ENCODE data around the gene MRTFA. TPM values are rescaled to one million over a fixed set of nuclear protein-coding genes. Genes with fewer than 3 reads are reported as not detected.

Gene MRTFA
- total RNA-seq, 4 donors from 2014 or later, result 32.6 to 173 (median 76.1) TPM

DNA sequence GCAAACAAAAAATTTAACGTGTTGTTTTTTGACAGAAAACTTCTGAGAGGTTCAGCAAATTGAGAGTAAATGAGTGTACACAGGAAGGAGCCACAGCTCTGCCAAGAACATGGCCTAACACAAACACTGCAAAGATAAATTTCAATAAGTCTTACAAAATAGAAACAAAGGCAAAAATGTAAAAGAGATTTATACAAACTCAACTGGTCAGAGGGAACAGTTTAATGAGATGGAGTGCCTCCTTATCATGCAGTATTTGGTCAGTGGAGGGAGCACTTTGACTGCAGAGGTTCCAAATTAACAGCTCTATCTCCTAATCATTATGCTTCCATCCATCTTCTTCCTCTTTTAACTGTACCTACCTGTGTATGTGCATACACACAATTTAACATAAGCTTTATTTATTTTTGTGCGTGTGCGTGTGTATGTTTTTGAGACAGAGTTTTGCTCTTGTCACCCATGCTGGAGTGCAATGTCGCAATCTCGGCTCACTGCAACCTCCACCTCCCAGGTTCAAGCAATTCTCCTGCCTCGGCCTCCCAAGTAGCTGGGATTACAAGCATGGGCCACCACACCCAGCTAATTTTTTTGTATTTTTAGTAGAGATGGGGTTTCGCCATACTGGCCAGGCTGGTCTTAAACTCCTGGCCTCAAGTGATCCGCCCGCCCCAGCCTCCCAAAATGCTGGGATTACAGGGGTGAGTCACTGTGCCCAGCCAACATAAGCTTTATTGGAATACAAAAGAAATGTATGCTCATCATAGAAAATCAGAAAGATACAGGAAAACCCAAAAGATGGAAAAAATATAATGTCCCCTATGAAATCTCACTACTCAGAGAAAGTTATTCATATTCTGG, 111.9 kb downstream of the MRTFA start:
- Histone ChIP-seq H3K27me3 (no peaks in the 10 kb centered on the region), H3K27ac (peak overlapping the region; percentile 80 to 82), H3K4me3 (no peak overlapping the region), H3K36me3 (no peaks in the 10 kb centered on the region), H3K4me1 (peaks cover 0 to 9% of the 10 kb centered on the region in 2 donors), H3K9me3 (no peaks in the 10 kb centered on the region)
- intact Hi-C loops (cut with DNase I; ENCODE audit: low total_unique reads), result loop anchor here (10.0 kb wide), 1 partner anchor 120 kb away; no protein-coding TSS in a partner anchor
- TF ChIP-seq, protein P1, sequence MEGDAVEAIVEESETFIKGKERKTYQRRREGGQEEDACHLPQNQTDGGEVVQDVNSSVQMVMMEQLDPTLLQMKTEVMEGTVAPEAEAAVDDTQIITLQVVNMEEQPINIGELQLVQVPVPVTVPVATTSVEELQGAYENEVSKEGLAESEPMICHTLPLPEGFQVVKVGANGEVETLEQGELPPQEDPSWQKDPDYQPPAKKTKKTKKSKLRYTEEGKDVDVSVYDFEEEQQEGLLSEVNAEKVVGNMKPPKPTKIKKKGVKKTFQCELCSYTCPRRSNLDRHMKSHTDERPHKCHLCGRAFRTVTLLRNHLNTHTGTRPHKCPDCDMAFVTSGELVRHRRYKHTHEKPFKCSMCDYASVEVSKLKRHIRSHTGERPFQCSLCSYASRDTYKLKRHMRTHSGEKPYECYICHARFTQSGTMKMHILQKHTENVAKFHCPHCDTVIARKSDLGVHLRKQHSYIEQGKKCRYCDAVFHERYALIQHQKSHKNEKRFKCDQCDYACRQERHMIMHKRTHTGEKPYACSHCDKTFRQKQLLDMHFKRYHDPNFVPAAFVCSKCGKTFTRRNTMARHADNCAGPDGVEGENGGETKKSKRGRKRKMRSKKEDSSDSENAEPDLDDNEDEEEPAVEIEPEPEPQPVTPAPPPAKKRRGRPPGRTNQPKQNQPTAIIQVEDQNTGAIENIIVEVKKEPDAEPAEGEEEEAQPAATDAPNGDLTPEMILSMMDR (IDR thresholded peaks at IDR 0.05), result peak in 1 of 4 experiments; percentile 13
- no peak for TF ChIP-seq POLR2A (IDR thresholded peaks at IDR 0.05)
- no peak for DNase-seq

DNA sequence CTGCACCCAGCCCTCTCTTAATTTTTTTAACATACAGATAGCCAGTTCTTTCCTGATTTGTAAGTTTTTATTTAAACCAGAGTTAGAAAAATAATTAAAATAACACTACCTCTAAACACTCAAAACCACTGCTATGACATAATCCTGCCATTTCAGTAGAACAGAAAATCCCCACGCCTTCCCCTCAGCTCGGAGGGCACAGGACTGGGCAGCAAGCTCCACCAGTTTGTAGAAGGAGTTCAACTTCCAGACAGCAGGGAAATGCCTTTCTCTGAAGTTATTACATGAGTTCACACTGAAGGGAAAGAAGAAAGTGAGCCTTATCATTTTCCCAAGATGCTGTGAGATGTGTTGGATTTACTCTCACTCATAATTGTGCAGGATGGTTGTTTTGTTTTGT, 114.4 kb downstream of the MRTFA start:
- TF ChIP-seq, protein P1 (IDR thresholded peaks at IDR 0.05), result no peak
- no peak for TF ChIP-seq POLR2A (IDR thresholded peaks at IDR 0.05)
- Histone ChIP-seq H3K4me1 (peaks cover 0 to 12% of the 10 kb centered on the region in 2 donors), H3K4me3 (no peak overlapping the region), H3K27me3 (no peaks in the 10 kb centered on the region), H3K9me3 (no peaks in the 10 kb centered on the region), H3K36me3 (no peaks in the 10 kb centered on the region), H3K27ac (no peak overlapping the region)
- intact Hi-C loops (cut with DNase I; ENCODE audit: low total_unique reads), result loop anchor here (10.0 kb wide), 1 partner anchor 123 kb away; no protein-coding TSS in a partner anchor
- DNase-seq, result no peak

DNA sequence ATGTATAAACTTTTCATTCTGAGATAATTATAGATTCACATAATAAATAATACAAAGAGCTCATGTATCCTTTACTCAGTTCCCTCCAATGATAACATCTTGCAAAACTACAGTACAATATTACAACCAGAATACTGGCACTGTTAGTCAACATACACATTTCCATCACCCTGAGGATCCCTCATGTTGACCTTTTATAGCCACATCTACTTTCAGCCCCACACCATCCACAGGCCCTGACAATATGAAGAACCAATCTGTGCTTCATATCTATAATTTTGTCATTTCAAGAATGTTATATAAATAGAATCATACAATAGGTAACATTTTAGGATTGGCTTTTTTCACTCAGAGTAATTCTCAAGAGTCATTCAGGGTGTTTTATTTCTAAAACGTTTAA, 115.5 kb downstream of the MRTFA start:
- DNase-seq, result no peak
- H3K4me1 ChIP-seq, result peaks cover 0 to 12% of the 10 kb centered on the region in 2 donors
- intact Hi-C loops (cut with DNase I; ENCODE audit: low total_unique reads), result loop anchor here (10.0 kb wide), 1 partner anchor 124 kb away; no protein-coding TSS in a partner anchor
- H3K4me3 ChIP-seq, result no peak overlapping the region
- H3K27me3 ChIP-seq, result no peaks in the 10 kb centered on the region
- H3K27ac ChIP-seq, result no peak overlapping the region
- TF ChIP-seq, protein P1 (IDR thresholded peaks at IDR 0.05), result no peak
- no peak for TF ChIP-seq POLR2A (IDR thresholded peaks at IDR 0.05)
- no peaks in the 10 kb centered on the region for H3K36me3 ChIP-seq
- no peaks in the 10 kb centered on the region for H3K9me3 ChIP-seq

DNA sequence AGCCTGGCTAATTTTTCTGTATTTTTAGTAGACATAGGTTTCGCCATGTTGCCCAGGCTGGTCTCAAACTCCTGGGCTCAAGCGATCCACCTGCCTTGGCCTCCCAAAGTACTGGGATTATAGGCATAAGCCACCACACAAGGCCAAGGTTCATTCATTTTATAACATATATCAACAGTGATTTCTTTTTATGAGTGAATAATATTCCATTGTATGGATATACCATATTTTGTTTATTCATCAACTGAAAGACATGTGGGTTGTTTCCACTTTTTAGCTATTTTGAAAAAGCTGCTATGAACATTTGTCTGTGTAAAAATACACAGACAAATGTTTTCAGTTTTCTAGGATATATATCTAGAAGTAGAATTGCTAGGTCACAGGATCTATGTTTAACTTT, 116.0 kb downstream of the MRTFA start:
- no peak for DNase-seq
- intact Hi-C loops (cut with DNase I; ENCODE audit: low total_unique reads), result loop anchor here (10.0 kb wide), 1 partner anchor 124 kb away; no protein-coding TSS in a partner anchor
- no peak overlapping the region for H3K27ac ChIP-seq
- no peaks in the 10 kb centered on the region for H3K27me3 ChIP-seq
- H3K4me1 ChIP-seq, result peaks cover 0 to 12% of the 10 kb centered on the region in 2 donors
- H3K4me3 ChIP-seq, result no peak overlapping the region
- no peaks in the 10 kb centered on the region for H3K9me3 ChIP-seq
- no peaks in the 10 kb centered on the region for H3K36me3 ChIP-seq
- no peak for TF ChIP-seq POLR2A (IDR thresholded peaks at IDR 0.05)
- TF ChIP-seq, protein P1 (IDR thresholded peaks at IDR 0.05), result no peak

GRCh38 chr22:40519948-40520331, 116.6 kb downstream of the MRTFA start:
- H3K27me3 ChIP-seq, result no peaks in the 10 kb centered on the region
- DNase-seq, result no peak
- H3K4me3 ChIP-seq, result no peak overlapping the region
- TF ChIP-seq, protein P1 (IDR thresholded peaks at IDR 0.05), result no peak
- TF ChIP-seq POLR2A (IDR thresholded peaks at IDR 0.05), result no peak
- peaks cover 0 to 12% of the 10 kb centered on the region in 2 donors for H3K4me1 ChIP-seq
- no peaks in the 10 kb centered on the region for H3K36me3 ChIP-seq
- intact Hi-C loops (cut with DNase I; ENCODE audit: low total_unique reads), result loop anchor here (10.0 kb wide), 1 partner anchor 125 kb away; no protein-coding TSS in a partner anchor
- no peak overlapping the region for H3K27ac ChIP-seq
- no peaks in the 10 kb centered on the region for H3K9me3 ChIP-seq

All from uterus (tissue), 4 donors.